Activated CD4-positive, alpha-beta memory T cell treated with anti-CD3 and anti-CD28 coated beads for 36 hours (primary cell): ENCODE measurements around the gene OR56A1. TPM values are rescaled to one million over a fixed set of nuclear protein-coding genes. Genes with fewer than 3 reads are reported as not detected.
"Not testable (repeated sequence)": the region's sequence is repeated elsewhere in the genome, so short reads cannot be mapped to it uniquely, and the experiment has no call there.

Source experiments
- CTCF ChIA-PET: fragments of 350-600 bp; sonication (Branson Sonifier 250); formaldehyde crosslinking; loops from one replicate; lab custom pipeline; 2021; ENCODE audit warnings: antibody characterized with exemption, inconsistent platforms; lab: Charles Lee
- POLR2A ChIA-PET: fragments of 350-600 bp; sonication (Branson Sonifier 250); formaldehyde crosslinking; loops from one replicate; lab custom pipeline; 2021; ENCODE audit warnings: antibody characterized with exemption; lab: Charles Lee
- DNase-seq: peaks from one replicate; pipeline ENCODE4 v3.0.0-alpha.2; 2020
- H3K27ac Mint-ChIP-seq: one replicate; pipeline ENCODE4 v1.8.0; 2021; ENCODE audit warnings: mixed read lengths
- H3K27me3 Mint-ChIP-seq: one replicate; pipeline ENCODE4 v1.8.0; 2021; ENCODE audit warnings: mixed read lengths
- H3K36me3 Mint-ChIP-seq: one replicate; pipeline ENCODE4 v1.8.0; 2021; ENCODE audit warnings: mixed read lengths
- H3K4me1 Mint-ChIP-seq: one replicate; pipeline ENCODE4 v1.8.0; 2021; ENCODE audit warnings: low read depth, mixed read lengths
- H3K4me3 Mint-ChIP-seq: one replicate; pipeline ENCODE4 v1.8.0; 2021; ENCODE audit warnings: mild to moderate bottlenecking, mixed read lengths
- H3K9me3 Mint-ChIP-seq: one replicate; pipeline ENCODE4 v1.8.0; 2021; ENCODE audit warnings: mixed read lengths
- intact Hi-C: fragments of 100-400 bp; cut with micrococcal nuclease; formaldehyde crosslinking; loops from one replicate; pipeline ENCODE4 v1.15.1; 2023
- total RNA-seq, 2 experiments: library from RNA; stranded (reverse); gene quantifications; one replicate each; pipeline ENCODE4 v1.2.3, GENCODE V29; 2021

Gene OR56A1, protein sequence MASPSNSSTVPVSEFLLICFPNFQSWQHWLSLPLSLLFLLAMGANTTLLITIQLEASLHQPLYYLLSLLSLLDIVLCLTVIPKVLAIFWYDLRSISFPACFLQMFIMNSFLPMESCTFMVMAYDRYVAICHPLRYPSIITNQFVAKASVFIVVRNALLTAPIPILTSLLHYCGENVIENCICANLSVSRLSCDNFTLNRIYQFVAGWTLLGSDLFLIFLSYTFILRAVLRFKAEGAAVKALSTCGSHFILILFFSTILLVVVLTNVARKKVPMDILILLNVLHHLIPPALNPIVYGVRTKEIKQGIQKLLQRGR
- not detected for total RNA-seq

DNA sequence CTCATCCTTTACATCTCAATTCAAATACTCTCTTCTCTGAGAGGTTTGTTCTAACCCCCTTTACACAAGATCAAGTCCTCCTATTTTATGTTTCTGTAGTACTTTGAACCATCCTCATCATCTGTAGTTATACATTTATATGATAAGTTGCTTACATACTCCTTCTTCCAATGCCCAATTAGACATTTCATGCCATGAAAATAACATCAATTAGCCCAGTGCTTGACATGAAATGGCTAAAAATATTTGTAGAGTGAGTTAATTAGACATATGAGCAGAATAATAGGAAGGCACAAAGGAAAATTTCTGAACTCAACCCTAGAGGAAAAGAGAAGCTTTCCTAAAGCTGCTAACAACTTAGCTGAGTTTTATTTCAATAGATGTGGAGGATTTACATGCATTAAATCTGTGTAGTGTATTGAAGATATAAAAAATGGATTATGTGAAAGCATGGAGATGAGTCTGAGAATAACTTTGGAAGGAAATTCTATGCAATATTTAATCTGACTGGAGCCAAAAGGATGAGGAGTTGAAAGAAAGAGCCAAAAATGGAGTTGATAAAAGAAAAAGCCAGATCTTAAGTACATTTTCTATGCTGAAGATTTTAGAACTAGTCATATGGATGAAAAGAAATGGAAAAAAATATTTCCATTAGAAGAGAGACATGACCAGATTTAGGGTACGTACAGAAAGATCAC lies at the start of gene OR56A1:
OR56A1 (minus strand) TSS at position 51 of the 698 bp plus-strand sequence. CDS start 3,066 bp downstream, outside the sequence.
- Mint-ChIP-seq H3K27ac (no peak within 1 kb of the TSS), H3K4me1 (no peaks in the 10 kb centered on the region), H3K4me3 (no peak within 1 kb of the TSS), H3K27me3 (peaks cover 11% of the 10 kb centered on the region), H3K9me3 (no peaks in the 10 kb centered on the region), H3K36me3 (no peaks in the 10 kb centered on the region)
- ChIA-PET CTCF (no interaction called here), POLR2A (no interaction called here)
- DNase-seq: no peak
- intact Hi-C loops: no loop called here

DNA sequence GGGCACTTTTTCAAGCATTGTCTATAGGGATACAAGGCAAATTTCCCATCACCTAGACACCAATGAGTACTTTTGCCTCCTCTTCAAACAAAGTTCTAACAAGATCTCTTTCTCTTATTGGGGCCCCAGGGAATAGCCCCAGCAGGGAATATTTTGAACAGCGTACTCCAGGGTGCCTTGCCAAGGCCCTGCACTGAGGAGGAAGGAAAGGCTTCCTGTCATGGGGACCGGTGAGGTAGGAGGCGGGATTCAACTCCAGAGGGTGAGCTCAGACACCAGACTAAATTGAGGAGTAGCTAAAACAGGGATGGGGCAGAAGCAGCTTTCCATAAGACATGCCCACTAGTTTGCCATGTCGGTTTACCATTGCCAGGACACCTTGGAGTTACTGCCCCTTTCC lies 48.9 kb upstream of the OR56A1 start:
- ChIA-PET CTCF (no interaction called here), POLR2A (no interaction called here)
- H3K4me1 Mint-ChIP-seq: no peaks in the 10 kb centered on the region
- no peak overlapping the region for H3K4me3 Mint-ChIP-seq
- peaks cover 18% of the 10 kb centered on the region for H3K9me3 Mint-ChIP-seq
- DNase-seq: no peak
- intact Hi-C loops: no loop called here
- peaks cover 7% of the 10 kb centered on the region for H3K27me3 Mint-ChIP-seq
- H3K27ac Mint-ChIP-seq: no peak overlapping the region
- peaks cover 4% of the 10 kb centered on the region for H3K36me3 Mint-ChIP-seq

DNA sequence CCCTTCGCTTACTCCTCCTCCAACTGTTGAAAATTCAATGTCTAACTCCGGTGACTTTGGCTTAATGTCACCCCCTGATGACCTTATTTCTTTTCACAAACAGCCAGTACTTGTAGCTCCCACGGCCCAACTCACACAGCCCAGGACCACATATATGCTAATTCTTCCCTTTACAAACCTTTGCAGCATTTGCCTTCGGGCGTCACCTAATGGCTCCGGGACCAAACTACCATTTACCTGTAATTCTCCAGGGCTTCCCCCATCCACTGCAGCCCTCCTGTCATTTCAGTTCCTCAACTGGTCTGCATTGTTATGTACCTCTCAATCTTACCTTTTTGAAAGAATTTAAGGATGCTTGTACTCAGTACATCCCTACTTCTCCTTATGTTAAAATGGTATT lies 47.2 kb upstream of the OR56A1 start:
- intact Hi-C loops: no loop called here
- ChIA-PET CTCF (no interaction called here), POLR2A (no interaction called here)
- Mint-ChIP-seq H3K4me3 (no peak overlapping the region), H3K36me3 (peaks cover 4% of the 10 kb centered on the region), H3K27ac (no peak overlapping the region), H3K9me3 (peaks cover 18% of the 10 kb centered on the region), H3K27me3 (peaks cover 7% of the 10 kb centered on the region), H3K4me1 (no peaks in the 10 kb centered on the region)
- no peak for DNase-seq

DNA sequence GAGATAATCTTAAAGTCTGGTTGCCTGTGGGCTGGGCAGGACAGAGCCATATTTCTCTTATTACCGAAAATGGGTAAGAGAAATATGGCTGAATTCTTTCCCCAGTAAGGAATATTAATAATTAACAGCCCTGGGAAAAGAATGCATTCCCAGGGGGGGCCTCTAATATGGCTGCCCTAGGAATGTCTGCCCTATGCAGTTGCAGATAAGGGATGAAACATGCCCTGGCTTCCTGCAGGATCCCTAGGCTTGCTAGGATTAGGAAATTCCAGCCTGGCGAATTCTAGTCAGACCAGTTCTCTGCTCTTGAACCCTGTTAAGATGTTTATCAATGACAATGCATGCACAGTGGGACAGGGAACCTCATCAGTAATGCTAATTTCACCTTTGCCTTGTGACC lies 45.9 kb upstream of the OR56A1 start:
- H3K9me3 Mint-ChIP-seq: peaks cover 18% of the 10 kb centered on the region
- CTCF ChIA-PET, H3K27ac Mint-ChIP-seq, H3K36me3 Mint-ChIP-seq, POLR2A ChIA-PET, intact Hi-C loops, H3K27me3 Mint-ChIP-seq, H3K4me1 Mint-ChIP-seq, DNase-seq, H3K4me3 Mint-ChIP-seq: not testable (repeated sequence)

DNA sequence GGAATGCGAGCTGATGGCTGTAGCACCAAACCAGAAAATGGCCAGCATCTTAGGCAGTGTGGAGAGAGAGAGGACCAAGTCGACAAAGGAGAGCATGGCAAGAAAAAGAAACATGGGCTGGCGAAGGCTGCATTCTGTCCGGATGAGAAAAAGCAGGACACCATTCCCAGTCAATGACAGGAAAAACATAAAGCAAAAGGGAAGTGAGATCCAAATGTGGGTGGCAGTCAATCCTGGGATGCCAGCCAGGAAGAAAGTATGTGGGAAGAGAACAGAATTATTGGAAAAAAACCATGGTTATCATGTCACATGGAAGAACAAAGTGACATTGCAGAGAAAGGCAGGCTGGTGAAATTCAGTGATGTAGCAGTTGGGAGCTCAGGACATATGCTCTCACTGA lies 36.9 kb upstream of the OR56A1 start:
- no peak overlapping the region for H3K27ac Mint-ChIP-seq
- H3K36me3 Mint-ChIP-seq: no peaks in the 10 kb centered on the region
- no peaks in the 10 kb centered on the region for H3K9me3 Mint-ChIP-seq
- POLR2A ChIA-PET: no interaction called here
- no peaks in the 10 kb centered on the region for H3K27me3 Mint-ChIP-seq
- no peak for DNase-seq
- CTCF ChIA-PET: no interaction called here
- H3K4me1 Mint-ChIP-seq: no peaks in the 10 kb centered on the region
- no peak overlapping the region for H3K4me3 Mint-ChIP-seq
- intact Hi-C loops: no loop called here

DNA sequence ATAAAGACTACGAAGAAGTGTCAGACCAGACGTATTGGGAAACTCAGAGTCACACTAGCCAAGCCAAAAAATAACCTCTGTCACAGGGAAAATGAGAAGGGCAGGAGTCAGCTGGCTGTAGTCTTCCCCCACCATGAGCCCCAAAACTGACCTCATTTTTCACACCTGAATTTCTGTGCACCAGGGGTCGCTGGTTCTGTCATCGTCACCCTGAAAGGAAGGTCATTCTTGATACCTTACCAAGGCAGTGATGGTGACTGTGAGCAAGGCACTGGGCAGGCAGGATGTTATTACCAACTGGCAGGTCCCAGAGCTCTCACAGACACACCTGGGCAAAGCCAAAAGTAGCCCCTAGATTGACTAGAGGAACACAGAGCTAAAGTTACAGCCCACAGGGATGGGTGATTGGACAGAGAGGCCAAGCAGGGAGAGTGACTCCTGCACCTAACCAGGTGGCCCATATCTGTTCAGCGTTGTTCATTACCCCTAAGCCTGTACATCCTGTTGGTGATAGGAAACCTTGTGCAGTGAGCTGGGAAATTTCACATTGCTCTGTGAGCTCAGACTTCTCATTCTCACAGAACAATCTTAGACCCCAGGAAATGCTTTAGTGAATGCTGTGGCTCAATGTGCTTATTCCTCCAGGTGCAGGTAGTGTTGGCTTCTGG lies 32.3 kb upstream of the OR56A1 start:
- Mint-ChIP-seq H3K9me3 (no peaks in the 10 kb centered on the region), H3K4me1 (no peaks in the 10 kb centered on the region), H3K4me3 (no peak overlapping the region), H3K36me3 (no peaks in the 10 kb centered on the region), H3K27me3 (peaks cover 2% of the 10 kb centered on the region), H3K27ac (no peak overlapping the region)
- DNase-seq: no peak
- POLR2A ChIA-PET: no interaction called here
- CTCF ChIA-PET: no interaction called here
- intact Hi-C loops: no loop called here

DNA sequence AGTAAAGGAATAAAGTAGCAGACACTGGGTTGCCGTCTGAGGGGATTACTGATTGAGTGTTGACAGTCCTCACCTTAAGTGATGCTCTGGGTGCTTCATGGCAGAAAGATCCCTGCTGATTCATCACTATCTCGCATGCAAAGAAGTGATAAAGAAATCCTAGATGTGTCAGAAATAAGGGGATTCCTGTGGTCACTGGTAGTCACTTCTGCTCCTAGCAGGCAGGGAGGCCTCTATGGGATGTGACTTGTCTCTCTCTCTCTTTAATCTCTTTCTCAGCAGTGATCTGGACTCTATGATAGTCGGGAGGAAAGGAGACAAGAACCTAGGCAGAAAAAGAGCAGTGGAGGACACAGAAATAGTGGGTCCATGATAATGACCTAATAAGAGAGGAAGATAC lies 30.9 kb upstream of the OR56A1 start:
- H3K36me3 Mint-ChIP-seq: no peaks in the 10 kb centered on the region
- ChIA-PET CTCF (no interaction called here), POLR2A (no interaction called here)
- intact Hi-C loops: no loop called here
- peaks cover 6% of the 10 kb centered on the region for H3K27me3 Mint-ChIP-seq
- H3K4me1 Mint-ChIP-seq: no peaks in the 10 kb centered on the region
- no peak overlapping the region for H3K27ac Mint-ChIP-seq
- DNase-seq: no peak
- H3K4me3 Mint-ChIP-seq: no peak overlapping the region
- no peaks in the 10 kb centered on the region for H3K9me3 Mint-ChIP-seq

DNA sequence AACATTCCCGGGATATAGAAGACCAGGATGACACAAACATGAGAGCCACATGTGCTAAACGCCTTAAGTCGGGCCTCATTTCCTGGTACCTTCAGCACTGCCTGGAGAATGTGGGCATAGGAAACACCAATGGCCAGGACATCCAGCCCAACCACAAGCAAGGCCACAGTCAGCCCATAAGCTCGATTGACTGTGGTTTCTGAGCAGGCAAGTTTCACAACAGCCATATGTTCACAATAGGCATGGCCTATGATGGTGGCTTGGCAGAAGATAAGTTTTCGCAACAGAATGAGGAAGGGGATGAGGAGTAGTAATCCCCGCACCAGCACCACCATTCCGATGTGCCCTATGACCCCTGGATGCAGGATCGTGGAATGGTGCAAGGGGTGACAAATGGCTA lies 26.9 kb upstream of the OR56A1 start:
- POLR2A ChIA-PET: no interaction called here
- CTCF ChIA-PET: no interaction called here
- H3K9me3 Mint-ChIP-seq: no peaks in the 10 kb centered on the region
- H3K4me1 Mint-ChIP-seq: no peaks in the 10 kb centered on the region
- H3K4me3 Mint-ChIP-seq: no peak overlapping the region
- H3K27me3 Mint-ChIP-seq: peaks cover 12% of the 10 kb centered on the region
- H3K27ac Mint-ChIP-seq: no peak overlapping the region
- DNase-seq: no peak
- H3K36me3 Mint-ChIP-seq: no peaks in the 10 kb centered on the region
- intact Hi-C loops: no loop called here

DNA sequence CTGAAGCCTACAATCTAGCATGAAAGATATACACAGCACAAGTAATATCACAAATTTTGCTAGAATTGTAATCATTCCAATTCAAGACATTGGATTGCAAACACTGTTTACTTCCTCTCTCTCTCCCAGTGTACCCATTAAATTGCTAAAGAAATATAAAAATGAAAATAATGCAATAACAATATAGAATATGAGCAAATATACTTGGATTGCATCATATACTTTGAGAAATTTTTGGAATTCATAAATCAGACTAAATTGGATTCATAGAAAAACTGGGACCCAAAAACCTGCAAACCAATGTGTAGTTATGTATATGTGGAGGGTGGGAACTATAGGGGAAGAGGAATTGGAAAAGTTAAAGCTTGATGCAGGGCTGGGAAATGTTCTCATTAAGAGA lies 25.0 kb upstream of the OR56A1 start:
- no peak overlapping the region for H3K4me3 Mint-ChIP-seq
- DNase-seq: no peak
- H3K36me3 Mint-ChIP-seq: no peaks in the 10 kb centered on the region
- H3K4me1 Mint-ChIP-seq: no peaks in the 10 kb centered on the region
- H3K27ac Mint-ChIP-seq: no peak overlapping the region
- H3K27me3 Mint-ChIP-seq: peaks cover 10% of the 10 kb centered on the region
- ChIA-PET POLR2A (no interaction called here), CTCF (no interaction called here)
- intact Hi-C loops: no loop called here
- H3K9me3 Mint-ChIP-seq: no peaks in the 10 kb centered on the region

DNA sequence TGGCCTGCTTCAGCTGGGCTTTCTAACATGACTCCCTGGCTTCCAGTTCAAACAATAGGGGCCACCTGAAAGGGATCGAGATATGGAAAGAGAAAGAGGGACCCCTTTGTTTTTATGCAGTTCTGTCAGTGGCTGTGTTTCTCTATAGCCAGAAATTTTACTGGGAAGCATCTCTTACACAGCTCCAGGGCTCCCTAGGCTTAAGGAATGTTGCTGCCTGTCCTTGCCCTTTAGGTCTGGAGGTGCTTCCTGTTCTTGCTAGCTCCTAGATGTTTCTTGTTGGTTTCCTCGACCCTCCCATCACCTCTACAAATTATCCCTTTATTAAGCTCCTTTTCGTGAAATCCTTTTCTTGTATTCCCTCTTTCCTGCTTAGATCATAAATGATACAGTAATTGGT lies 21.8 kb upstream of the OR56A1 start:
- intact Hi-C loops: no loop called here
- no peaks in the 10 kb centered on the region for H3K4me1 Mint-ChIP-seq
- no peak for DNase-seq
- ChIA-PET POLR2A (no interaction called here), CTCF (no interaction called here)
- H3K36me3 Mint-ChIP-seq: no peaks in the 10 kb centered on the region
- no peak overlapping the region for H3K4me3 Mint-ChIP-seq
- H3K9me3 Mint-ChIP-seq: no peaks in the 10 kb centered on the region
- peaks cover 8% of the 10 kb centered on the region for H3K27me3 Mint-ChIP-seq
- no peak overlapping the region for H3K27ac Mint-ChIP-seq

DNA sequence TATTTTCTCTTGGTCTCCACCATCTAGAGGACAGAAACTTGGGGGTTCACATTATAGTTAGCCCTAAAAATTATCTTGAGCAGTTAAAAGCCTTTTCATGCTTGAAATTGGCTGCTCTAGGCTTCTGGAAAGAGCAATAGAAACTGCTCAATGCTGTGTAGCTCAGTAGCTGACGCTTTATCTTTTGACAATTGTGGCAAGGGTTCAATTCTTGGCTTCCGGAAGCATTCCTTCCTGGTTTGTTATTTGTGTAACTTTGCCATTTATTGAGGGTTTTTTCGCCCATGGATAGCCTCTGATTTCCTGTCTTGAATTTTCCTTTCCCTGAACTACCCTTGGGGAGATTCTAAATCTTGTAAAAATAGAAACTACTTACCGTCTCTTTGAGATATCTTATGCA lies 10.3 kb upstream of the OR56A1 start:
- ChIA-PET CTCF (interaction anchor here (0.6 to 1.5 kb wide), 3 partner anchors 62 to 339 kb away, joined by 3 read pairs; no protein-coding TSS in a partner anchor), POLR2A (no interaction called here)
- H3K27ac Mint-ChIP-seq: no peak overlapping the region
- no peaks in the 10 kb centered on the region for H3K4me1 Mint-ChIP-seq
- no peaks in the 10 kb centered on the region for H3K36me3 Mint-ChIP-seq
- DNase-seq: no peak
- peaks cover 14% of the 10 kb centered on the region for H3K27me3 Mint-ChIP-seq
- H3K9me3 Mint-ChIP-seq: no peaks in the 10 kb centered on the region
- intact Hi-C loops: no loop called here
- H3K4me3 Mint-ChIP-seq: no peak overlapping the region

DNA sequence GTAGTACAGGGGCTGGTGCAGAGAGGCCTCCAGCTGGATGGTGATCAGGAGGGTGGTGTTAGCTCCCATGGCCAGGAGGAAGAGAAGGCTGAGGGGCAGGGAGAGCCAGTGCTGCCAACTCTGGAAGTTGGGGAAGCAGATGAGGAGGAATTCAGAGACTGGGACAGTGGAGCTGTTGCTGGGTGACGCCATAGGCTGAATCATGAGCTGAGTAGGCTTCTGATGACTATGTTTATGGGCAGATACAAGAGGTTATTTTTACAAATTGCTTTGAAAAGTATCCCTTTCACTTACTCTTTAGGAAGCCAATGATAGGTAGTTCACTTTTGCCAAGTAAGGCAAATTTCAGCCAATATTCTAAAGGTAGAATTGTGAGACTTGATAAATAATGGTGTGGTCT lies 3.1 kb downstream of the OR56A1 start:
- Mint-ChIP-seq H3K4me3 (no peak overlapping the region), H3K4me1 (no peaks in the 10 kb centered on the region), H3K27me3 (peaks cover 26% of the 10 kb centered on the region), H3K36me3 (no peaks in the 10 kb centered on the region), H3K9me3 (no peaks in the 10 kb centered on the region), H3K27ac (no peak overlapping the region)
- ChIA-PET POLR2A (no interaction called here), CTCF (interaction anchor here (0.6 to 0.7 kb wide), 2 partner anchors 35 to 283 kb away, joined by 3 to 4 read pairs; no protein-coding TSS in a partner anchor)
- intact Hi-C loops: no loop called here
- no peak for DNase-seq
